ENCODE data around the gene TUT4. TPM values are rescaled to one million over a fixed set of nuclear protein-coding genes. Genes with fewer than 3 reads are reported as not detected.

The TUT4 gene
- total RNA-seq, 4 donors from 2014 or later, result 56.9 to 232 (median 67.9) TPM

DNA sequence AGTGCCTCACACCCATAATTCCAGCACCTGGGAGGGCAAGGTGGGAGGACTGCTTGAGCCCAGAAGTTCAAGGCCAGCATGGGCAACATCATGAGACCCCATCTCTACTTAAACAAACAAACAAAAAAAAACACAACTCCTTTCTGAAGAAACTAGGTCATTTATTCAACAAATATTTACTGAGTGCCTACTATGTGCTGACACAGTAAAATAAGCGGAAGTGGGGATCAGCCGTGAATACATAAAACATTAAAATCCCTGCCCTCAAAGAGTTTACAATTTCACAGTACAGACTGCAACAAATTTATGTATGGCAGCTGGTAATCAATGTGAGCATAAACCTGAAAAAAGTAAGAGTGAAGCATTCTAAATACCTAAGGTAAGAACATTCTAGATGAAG lies 65.3 kb downstream of the TUT4 start:
- WGBS, result 98% methylated on average over 2 of the region's 2 CpGs
- no peak overlapping the region for H3K4me3 ChIP-seq
- DNase-seq (ENCODE audit: low spot score in 2 of 2), result no peak
- TF ChIP-seq, protein P1, sequence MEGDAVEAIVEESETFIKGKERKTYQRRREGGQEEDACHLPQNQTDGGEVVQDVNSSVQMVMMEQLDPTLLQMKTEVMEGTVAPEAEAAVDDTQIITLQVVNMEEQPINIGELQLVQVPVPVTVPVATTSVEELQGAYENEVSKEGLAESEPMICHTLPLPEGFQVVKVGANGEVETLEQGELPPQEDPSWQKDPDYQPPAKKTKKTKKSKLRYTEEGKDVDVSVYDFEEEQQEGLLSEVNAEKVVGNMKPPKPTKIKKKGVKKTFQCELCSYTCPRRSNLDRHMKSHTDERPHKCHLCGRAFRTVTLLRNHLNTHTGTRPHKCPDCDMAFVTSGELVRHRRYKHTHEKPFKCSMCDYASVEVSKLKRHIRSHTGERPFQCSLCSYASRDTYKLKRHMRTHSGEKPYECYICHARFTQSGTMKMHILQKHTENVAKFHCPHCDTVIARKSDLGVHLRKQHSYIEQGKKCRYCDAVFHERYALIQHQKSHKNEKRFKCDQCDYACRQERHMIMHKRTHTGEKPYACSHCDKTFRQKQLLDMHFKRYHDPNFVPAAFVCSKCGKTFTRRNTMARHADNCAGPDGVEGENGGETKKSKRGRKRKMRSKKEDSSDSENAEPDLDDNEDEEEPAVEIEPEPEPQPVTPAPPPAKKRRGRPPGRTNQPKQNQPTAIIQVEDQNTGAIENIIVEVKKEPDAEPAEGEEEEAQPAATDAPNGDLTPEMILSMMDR (IDR thresholded peaks at IDR 0.05), result no peak
- TF ChIP-seq POLR2A (IDR thresholded peaks at IDR 0.05) (no peak), EP300 (IDR thresholded peaks at IDR 0.05) (no peak), POLR2AphosphoS5 (IDR thresholded peaks at IDR 0.05) (no peak)
- peaks cover 32% of the 10 kb centered on the region for H3K36me3 ChIP-seq
- H3K9me3 ChIP-seq, result no peaks in the 10 kb centered on the region
- H3K27ac ChIP-seq, result no peak overlapping the region
- no peaks in the 10 kb centered on the region for H3K27me3 ChIP-seq
- no peaks in the 10 kb centered on the region for H3K4me1 ChIP-seq

GRCh38 chr1:52482326-52483004 lies 70.4 kb downstream of the TUT4 start:
- no peak for DNase-seq (ENCODE audit: low spot score in 2 of 2)
- Histone ChIP-seq H3K4me3 (no peak overlapping the region), H3K27ac (no peak overlapping the region), H3K27me3 (no peaks in the 10 kb centered on the region), H3K4me1 (no peaks in the 10 kb centered on the region), H3K9me3 (no peaks in the 10 kb centered on the region), H3K36me3 (peaks cover 28% of the 10 kb centered on the region)
- TF ChIP-seq POLR2AphosphoS5 (IDR thresholded peaks at IDR 0.05), result no peak
- TF ChIP-seq, protein P1 (IDR thresholded peaks at IDR 0.05), result no peak
- no peak for TF ChIP-seq POLR2A (IDR thresholded peaks at IDR 0.05)
- TF ChIP-seq EP300 (IDR thresholded peaks at IDR 0.05), result no peak
- WGBS, result 94% methylated on average over 7 of the region's 7 CpGs

- Histone ChIP-seq H3K4me1 (no peaks in the 10 kb centered on the region), H3K36me3 (peaks cover 42% of the 10 kb centered on the region)
These were observed 73.8 kb downstream of the TUT4 start for GRCh38 chr1:52479076-52479475.

GRCh38 chr1:52477876-52478275 lies 75.0 kb downstream of the TUT4 start:
- Histone ChIP-seq H3K9me3 (no peaks in the 10 kb centered on the region), H3K27me3 (no peaks in the 10 kb centered on the region), H3K27ac (no peak overlapping the region), H3K36me3 (peaks cover 45% of the 10 kb centered on the region), H3K4me1 (no peaks in the 10 kb centered on the region), H3K4me3 (no peak overlapping the region)
- WGBS, result 92% methylated on average over 1 of the region's 1 CpG
- no peak for DNase-seq (ENCODE audit: low spot score in 2 of 2)
- no peak for TF ChIP-seq EP300 (IDR thresholded peaks at IDR 0.05)
- no peak for TF ChIP-seq POLR2AphosphoS5 (IDR thresholded peaks at IDR 0.05)
- TF ChIP-seq, protein P1 (IDR thresholded peaks at IDR 0.05), result no peak
- no peak for TF ChIP-seq POLR2A (IDR thresholded peaks at IDR 0.05)

More at GRCh38 chr1:52479076-52479475, 73.8 kb downstream of the TUT4 start:
- no peak for DNase-seq (ENCODE audit: low spot score in 2 of 2)
- no peak overlapping the region for H3K4me3 ChIP-seq
- no peak overlapping the region for H3K27ac ChIP-seq
- H3K27me3 ChIP-seq, result no peaks in the 10 kb centered on the region
- TF ChIP-seq POLR2A (IDR thresholded peaks at IDR 0.05), result no peak
- TF ChIP-seq EP300 (IDR thresholded peaks at IDR 0.05), result no peak
- no peak for TF ChIP-seq POLR2AphosphoS5 (IDR thresholded peaks at IDR 0.05)
- TF ChIP-seq, protein P1 (IDR thresholded peaks at IDR 0.05), result no peak
- no peaks in the 10 kb centered on the region for H3K9me3 ChIP-seq
- 91% methylated on average over 2 of the region's 2 CpGs for WGBS

GRCh38 chr1:52476943-52477342 lies 75.9 kb downstream of the TUT4 start:
- H3K4me1 ChIP-seq, result no peaks in the 10 kb centered on the region
- H3K27ac ChIP-seq, result no peak overlapping the region
- H3K4me3 ChIP-seq, result no peak overlapping the region
- no peak for DNase-seq (ENCODE audit: low spot score in 2 of 2)
- H3K36me3 ChIP-seq, result peaks cover 45% of the 10 kb centered on the region
- no peaks in the 10 kb centered on the region for H3K27me3 ChIP-seq
- H3K9me3 ChIP-seq, result no peaks in the 10 kb centered on the region
- 96% methylated on average over 3 of the region's 3 CpGs for WGBS
- TF ChIP-seq POLR2A (IDR thresholded peaks at IDR 0.05), result no peak
- TF ChIP-seq, protein P1 (IDR thresholded peaks at IDR 0.05), result no peak
- TF ChIP-seq EP300 (IDR thresholded peaks at IDR 0.05), result no peak
- no peak for TF ChIP-seq POLR2AphosphoS5 (IDR thresholded peaks at IDR 0.05)

Data from suprapubic skin (tissue), 4 donors.